Lung (tissue), 12 donors: ENCODE results near the gene GPR37. TPM values are rescaled to one million over a fixed set of nuclear protein-coding genes. Genes with fewer than 3 reads are reported as not detected.
A peak's percentile ranks its signal among the peaks of the same experiment; 100 is the strongest.

Source experiments
- ATAC-seq: fragments of 200-7000 bp; cut with Tn5 transposase; one replicate; pipeline ENCODE4 v1.9.1; 2020; ENCODE audit warnings: moderate number of reproducible peaks; ENCODE audit not compliant: insufficient read depth, low FRiP score
- DNase-seq, 3 donors: peaks; one replicate each; pipeline ENCODE4 v3.0.0-alpha.2; 2013 to 2017
- H3K27ac ChIP-seq, 2 donors: one replicate each; pipeline ENCODE4 v1.5.1; 2013; ENCODE audit warnings: mild to moderate bottlenecking in 2 of 2, moderate library complexity in 2 of 2, control low read depth in 1 of 2, inconsistent platforms in 1 of 2, low read depth in 1 of 2, low read length in 1 of 2
- H3K27me3 ChIP-seq, 3 donors: one replicate each; pipeline ENCODE4 v1.5.1; 2013; ENCODE audit warnings: low read length in 2 of 3; ENCODE audit not compliant: control insufficient read depth in 3 of 3, insufficient read depth in 3 of 3
- H3K36me3 ChIP-seq, 4 donors: one replicate each; pipeline ENCODE4 v1.5.1; 2013; ENCODE audit warnings: low read length in 4 of 4, mild to moderate bottlenecking in 1 of 4, moderate library complexity in 1 of 4; ENCODE audit not compliant: control insufficient read depth in 4 of 4, insufficient read depth in 4 of 4
- H3K4me1 ChIP-seq, 5 donors: one replicate each; pipeline ENCODE4 v1.5.1; 2013; ENCODE audit warnings: low read length in 5 of 5, mild to moderate bottlenecking in 2 of 5, moderate library complexity in 1 of 5; ENCODE audit not compliant: control insufficient read depth in 5 of 5, insufficient read depth in 5 of 5
- H3K4me3 ChIP-seq: one replicate; pipeline ENCODE4 v1.5.1; 2013; ENCODE audit warnings: mild to moderate bottlenecking, control low read depth, moderate library complexity
- H3K9ac ChIP-seq, 2 donors: one replicate each; pipeline ENCODE4 v1.5.1; 2013; ENCODE audit warnings: low read length in 2 of 2, control low read depth in 1 of 2; ENCODE audit not compliant: insufficient read depth in 1 of 2
- H3K9me3 ChIP-seq, 4 donors: one replicate each; pipeline ENCODE4 v1.5.1; 2013; ENCODE audit warnings: low read length in 3 of 4, mild to moderate bottlenecking in 1 of 4, moderate library complexity in 1 of 4; ENCODE audit not compliant: control insufficient read depth in 4 of 4, insufficient read depth in 3 of 4
- WGBS, 2 donors: extraction: QIAGEN DNeasy Blood & Tissue Kit; methylation state at CpG; one replicate each; pipeline ENCODE4 v1.1.7; 2013; 5-methylcytosine and 5-hydroxymethylcytosine counted together
- polyA plus RNA-seq, 2 donors: library from polyadenylated mRNA; stranded (reverse); fragments of 200-250 nt; gene quantifications; one replicate each; pipeline ENCODE4 v1.2.1, GENCODE V29; 2013
- total RNA-seq, 2 donors: library from RNA; depleted of rRNA in 1 of 2; stranded (reverse); fragments of >200 nt in 1 of 2; gene quantifications; one replicate each; pipeline ENCODE4 v1.2.1, GENCODE V29; 2014 to 2021
- TF ChIP-seq, protein P1 (sequence below): IDR thresholded peaks from 2 replicates; pipeline ENCODE4 v1.5.1; 2012; ENCODE audit warnings: mild to moderate bottlenecking; ENCODE audit errors: control extremely low read depth, extremely low read depth
- donor health status: control.
- donor health status: control.
- donor health status: Bipolar disorder and iron deficiency.
- donor health status: healthy.
- donor health status: DM: yes; HTN: yes; CAD: no.

Gene GPR37
- total and polyA plus RNA-seq, 4 donors, result 0.08 to 2.8 (median 0.94) TPM

DNA sequence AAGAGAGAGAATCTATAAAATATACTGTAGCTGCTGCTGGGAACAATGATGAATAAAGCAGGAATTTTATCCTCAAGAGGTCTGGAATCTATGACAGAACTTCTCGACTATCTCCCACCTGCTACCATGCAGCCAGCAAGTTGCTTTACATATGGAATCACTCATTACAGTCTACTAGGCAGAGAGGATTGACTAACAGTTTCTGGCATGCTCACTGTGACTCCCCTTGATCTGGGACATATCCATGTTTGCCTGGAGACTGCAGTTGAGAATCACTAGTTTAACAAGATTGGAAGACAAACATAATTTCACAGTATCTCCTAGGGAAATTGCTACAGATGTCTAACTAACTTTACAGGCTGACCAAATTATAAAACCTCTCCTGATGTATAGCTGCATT is 13.3 kb downstream of the GPR37 start:
- Histone ChIP-seq H3K27me3 (no peaks in the 10 kb centered on the region), H3K36me3 (peaks cover 0 to 2% (median 0%) of the 10 kb centered on the region in 4 donors), H3K4me1 (peaks cover 0 to 5% (median 0%) of the 10 kb centered on the region in 5 donors), H3K9ac (no peak overlapping the region), H3K27ac (no peak overlapping the region), H3K4me3 (no peak overlapping the region), H3K9me3 (no peaks in the 10 kb centered on the region)
- DNase-seq, result no peak
- TF ChIP-seq, protein P1, sequence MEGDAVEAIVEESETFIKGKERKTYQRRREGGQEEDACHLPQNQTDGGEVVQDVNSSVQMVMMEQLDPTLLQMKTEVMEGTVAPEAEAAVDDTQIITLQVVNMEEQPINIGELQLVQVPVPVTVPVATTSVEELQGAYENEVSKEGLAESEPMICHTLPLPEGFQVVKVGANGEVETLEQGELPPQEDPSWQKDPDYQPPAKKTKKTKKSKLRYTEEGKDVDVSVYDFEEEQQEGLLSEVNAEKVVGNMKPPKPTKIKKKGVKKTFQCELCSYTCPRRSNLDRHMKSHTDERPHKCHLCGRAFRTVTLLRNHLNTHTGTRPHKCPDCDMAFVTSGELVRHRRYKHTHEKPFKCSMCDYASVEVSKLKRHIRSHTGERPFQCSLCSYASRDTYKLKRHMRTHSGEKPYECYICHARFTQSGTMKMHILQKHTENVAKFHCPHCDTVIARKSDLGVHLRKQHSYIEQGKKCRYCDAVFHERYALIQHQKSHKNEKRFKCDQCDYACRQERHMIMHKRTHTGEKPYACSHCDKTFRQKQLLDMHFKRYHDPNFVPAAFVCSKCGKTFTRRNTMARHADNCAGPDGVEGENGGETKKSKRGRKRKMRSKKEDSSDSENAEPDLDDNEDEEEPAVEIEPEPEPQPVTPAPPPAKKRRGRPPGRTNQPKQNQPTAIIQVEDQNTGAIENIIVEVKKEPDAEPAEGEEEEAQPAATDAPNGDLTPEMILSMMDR, result no peak
- WGBS, 2 donors, result 70 to 78% methylated on average over 1 of the region's 1 CpG
- no peak for ATAC-seq

DNA sequence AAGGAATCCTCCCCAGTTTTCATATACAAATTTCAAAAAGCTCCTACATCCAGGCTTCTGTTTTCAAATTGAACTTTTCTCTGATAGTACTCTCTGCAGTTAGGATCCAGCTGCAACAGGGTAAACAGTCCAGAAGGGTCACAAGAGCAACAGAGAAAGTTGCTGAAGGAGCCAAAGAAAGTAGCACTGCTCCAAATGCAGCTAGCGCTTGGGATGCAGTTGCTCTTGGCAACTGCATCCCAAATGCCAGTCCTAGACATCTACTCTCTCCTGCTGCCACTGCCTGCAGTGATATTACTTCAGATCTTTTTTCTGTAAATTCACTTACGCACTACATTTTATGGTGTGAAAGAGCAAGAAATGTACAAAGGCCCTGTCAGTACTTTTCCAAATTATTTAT is 14.6 kb downstream of the GPR37 start:
- ATAC-seq (no peak), DNase-seq (peak in 1 of 3 donors; percentile 25)
- H3K4me3 ChIP-seq, result no peak overlapping the region
- TF ChIP-seq, protein P1, result no peak
- no peak overlapping the region for H3K27ac ChIP-seq
- peaks cover 0 to 5% (median 0%) of the 10 kb centered on the region in 5 donors for H3K4me1 ChIP-seq
- WGBS, 2 donors, result 88 to 91% methylated on average over 2 of the region's 2 CpGs
- H3K36me3 ChIP-seq, result peaks cover 0 to 2% (median 0%) of the 10 kb centered on the region in 4 donors
- H3K9me3 ChIP-seq, result no peaks in the 10 kb centered on the region
- H3K9ac ChIP-seq, result no peak overlapping the region
- H3K27me3 ChIP-seq, result no peaks in the 10 kb centered on the region

DNA sequence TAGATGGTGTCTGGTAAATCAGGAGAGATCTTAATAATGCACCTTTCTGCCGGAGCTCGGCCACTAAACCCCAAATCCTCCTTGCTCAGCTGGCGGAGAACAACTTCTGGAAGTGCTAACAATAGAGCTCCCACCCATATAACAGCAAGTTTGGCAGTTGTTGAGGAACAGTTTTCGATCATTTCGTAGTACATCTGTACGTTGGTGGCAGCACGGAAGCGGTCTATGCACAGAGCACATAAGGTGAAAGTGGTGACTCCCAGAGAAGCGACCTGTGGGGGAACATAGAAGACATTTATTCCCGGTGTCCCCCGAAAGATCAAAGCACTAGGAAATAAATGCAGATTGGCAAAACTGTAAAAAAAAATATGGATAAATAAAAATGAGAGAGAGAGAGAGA is 18.5 kb downstream of the GPR37 start:
- WGBS, 2 donors, result 94 to 96% methylated on average over 11 of the region's 11 CpGs
- Histone ChIP-seq H3K4me3 (no peak overlapping the region), H3K9me3 (no peaks in the 10 kb centered on the region), H3K4me1 (no peaks in the 10 kb centered on the region), H3K27me3 (no peaks in the 10 kb centered on the region), H3K9ac (no peak overlapping the region), H3K36me3 (peaks cover 0 to 2% (median 0%) of the 10 kb centered on the region in 4 donors), H3K27ac (no peak overlapping the region)
- ATAC-seq (no peak), DNase-seq (no peak)
- TF ChIP-seq, protein P1, result no peak

DNA sequence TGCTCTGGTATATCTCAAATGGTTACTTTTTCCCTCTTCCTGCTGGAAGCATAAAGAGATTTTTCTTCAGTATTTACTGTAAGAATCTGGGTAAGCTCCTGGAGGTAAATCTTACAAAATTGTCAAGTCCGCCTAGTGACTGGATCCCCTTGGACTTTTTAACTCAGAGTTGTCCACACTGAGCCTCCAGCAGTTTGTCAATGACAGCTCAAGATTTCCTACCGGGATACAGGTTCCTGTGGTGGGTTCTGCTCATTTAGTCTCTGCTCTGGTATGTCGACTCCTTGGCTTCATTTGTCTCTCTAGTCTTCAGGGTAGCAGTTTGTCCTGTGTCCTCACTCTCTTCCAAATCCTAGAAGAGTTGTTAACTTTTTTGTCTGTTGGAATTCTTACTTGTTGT is 27.0 kb downstream of the GPR37 start:
- H3K27ac ChIP-seq, result no peak overlapping the region
- H3K9me3 ChIP-seq, result no peaks in the 10 kb centered on the region
- H3K4me3 ChIP-seq, result no peak overlapping the region
- TF ChIP-seq, protein P1, result no peak
- H3K27me3 ChIP-seq, result no peaks in the 10 kb centered on the region
- WGBS, 2 donors, result 67 to 74% methylated on average over 3 of the region's 3 CpGs
- DNase-seq (no peak), ATAC-seq (no peak)
- no peaks in the 10 kb centered on the region for H3K36me3 ChIP-seq
- no peak overlapping the region for H3K9ac ChIP-seq
- H3K4me1 ChIP-seq, result peaks cover 0 to 3% (median 0%) of the 10 kb centered on the region in 5 donors
